ENCODE results near the gene IQCC.

DNA sequence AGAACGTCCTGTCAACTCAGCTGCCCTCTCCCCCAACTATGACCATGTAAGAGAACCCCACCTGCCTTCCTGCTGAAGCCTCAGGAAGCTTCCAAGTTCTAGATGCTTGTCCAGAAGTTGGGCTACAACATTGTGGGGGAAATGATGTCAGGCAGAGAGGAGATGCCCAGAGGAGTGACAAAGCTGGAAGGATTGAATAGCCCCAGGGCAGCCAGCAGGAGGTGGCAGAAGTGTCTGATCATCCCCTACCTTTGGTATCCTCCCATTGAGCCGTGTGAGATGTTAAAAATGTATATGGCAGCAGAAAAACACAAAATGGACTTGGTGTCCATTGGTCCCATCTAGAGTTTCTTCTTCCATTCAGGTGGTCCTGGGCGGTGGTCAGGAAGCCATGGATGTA, 23.3 kb downstream of the IQCC start:
- TF ChIP-seq, protein P1, sequence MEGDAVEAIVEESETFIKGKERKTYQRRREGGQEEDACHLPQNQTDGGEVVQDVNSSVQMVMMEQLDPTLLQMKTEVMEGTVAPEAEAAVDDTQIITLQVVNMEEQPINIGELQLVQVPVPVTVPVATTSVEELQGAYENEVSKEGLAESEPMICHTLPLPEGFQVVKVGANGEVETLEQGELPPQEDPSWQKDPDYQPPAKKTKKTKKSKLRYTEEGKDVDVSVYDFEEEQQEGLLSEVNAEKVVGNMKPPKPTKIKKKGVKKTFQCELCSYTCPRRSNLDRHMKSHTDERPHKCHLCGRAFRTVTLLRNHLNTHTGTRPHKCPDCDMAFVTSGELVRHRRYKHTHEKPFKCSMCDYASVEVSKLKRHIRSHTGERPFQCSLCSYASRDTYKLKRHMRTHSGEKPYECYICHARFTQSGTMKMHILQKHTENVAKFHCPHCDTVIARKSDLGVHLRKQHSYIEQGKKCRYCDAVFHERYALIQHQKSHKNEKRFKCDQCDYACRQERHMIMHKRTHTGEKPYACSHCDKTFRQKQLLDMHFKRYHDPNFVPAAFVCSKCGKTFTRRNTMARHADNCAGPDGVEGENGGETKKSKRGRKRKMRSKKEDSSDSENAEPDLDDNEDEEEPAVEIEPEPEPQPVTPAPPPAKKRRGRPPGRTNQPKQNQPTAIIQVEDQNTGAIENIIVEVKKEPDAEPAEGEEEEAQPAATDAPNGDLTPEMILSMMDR (IDR thresholded peaks at IDR 0.05; ENCODE audit: low read length) = no peak
- TF ChIP-seq EZH2 (IDR thresholded peaks at IDR 0.05; ENCODE audit: borderline replicate concordance, low read length) = no peak
